ENCODE results near the gene PDZD4. TPM values are rescaled to one million over a fixed set of nuclear protein-coding genes. Genes with fewer than 3 reads are reported as not detected.
A peak's percentile ranks its signal among the peaks of the same experiment; 100 is the strongest.

The PDZD4 gene
- total and polyA plus RNA-seq, 10 donors: 3.7 to 21.8 (median 10.6) TPM

DNA sequence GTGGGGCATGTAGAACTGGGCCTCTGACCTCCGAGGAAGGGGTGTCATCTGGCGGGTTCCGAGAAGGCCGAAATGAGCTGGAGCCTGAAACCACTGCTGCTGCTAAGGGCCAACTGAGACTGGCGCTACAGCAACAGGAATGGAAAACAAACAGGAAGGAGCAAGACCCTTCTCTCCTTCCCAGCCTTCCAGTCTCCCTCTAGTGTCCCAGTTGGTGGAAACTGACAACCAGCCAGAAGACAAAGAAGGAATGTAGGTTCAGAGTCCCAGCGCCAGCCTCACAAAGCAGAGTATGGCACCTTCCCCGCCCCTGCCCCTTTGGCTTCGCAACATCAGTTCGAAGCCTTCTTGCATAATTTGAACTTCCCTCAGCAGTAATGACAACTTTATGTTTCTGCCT lies 24.4 kb upstream of the PDZD4 start:
- intact Hi-C loops (cut with DNase I; ENCODE audit: low total_unique reads): no loop called here
- peak; percentile 32 for DNase-seq
- Histone ChIP-seq H3K36me3 (no peaks in the 10 kb centered on the region), H3K9me3 (no peaks in the 10 kb centered on the region), H3K27ac (no peak overlapping the region), H3K4me1 (no peaks in the 10 kb centered on the region), H3K27me3 (replicated peaks in 1 of 7) (peaks cover 0 to 31% (median 0%) of the 10 kb centered on the region in 7 donors), H3K4me3 (no peak overlapping the region)
- no peak for TF ChIP-seq POLR2AphosphoS5 (IDR thresholded peaks at IDR 0.05)
- TF ChIP-seq POLR2A (IDR thresholded peaks at IDR 0.05): no peak
- TF ChIP-seq CTCF (IDR thresholded peaks at IDR 0.05 in 8 of 11, conservative IDR thresholded peaks at IDR 0.05 in 3 of 11): no peak
- WGBS, 5 donors: 80 to 87% (median 86%) methylated on average over 8 to 9 of the region's 9 CpGs

DNA sequence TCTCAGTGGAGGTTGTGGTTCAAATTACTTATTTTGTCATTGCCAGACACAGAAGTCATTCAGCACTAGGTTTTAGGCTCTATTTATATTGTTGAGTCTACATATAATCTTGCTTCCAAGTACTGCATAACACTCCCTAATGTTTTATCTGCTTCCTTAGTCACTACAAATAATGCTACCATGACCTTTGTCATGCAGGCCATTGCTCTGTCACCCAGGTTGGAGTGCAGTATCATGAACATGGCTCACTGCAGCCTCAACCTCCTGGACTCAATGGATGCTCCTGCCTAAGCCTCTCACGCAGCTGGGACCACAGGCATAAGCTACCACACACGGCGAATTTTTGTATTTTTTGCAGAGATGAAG lies 23.5 kb upstream of the PDZD4 start:
- 72 to 96% (median 87%) methylated on average over 3 of the region's 3 CpGs for WGBS, 5 donors
- Histone ChIP-seq H3K27ac (no peak overlapping the region), H3K9me3 (no peaks in the 10 kb centered on the region), H3K4me1 (no peaks in the 10 kb centered on the region), H3K4me3 (no peak overlapping the region), H3K36me3 (no peaks in the 10 kb centered on the region), H3K27me3 (replicated peaks in 1 of 7) (peaks cover 0 to 33% (median 0%) of the 10 kb centered on the region in 7 donors)
- TF ChIP-seq POLR2A (IDR thresholded peaks at IDR 0.05): no peak
- TF ChIP-seq CTCF (IDR thresholded peaks at IDR 0.05 in 8 of 11, conservative IDR thresholded peaks at IDR 0.05 in 3 of 11): no peak
- no peak for TF ChIP-seq POLR2AphosphoS5 (IDR thresholded peaks at IDR 0.05)
- DNase-seq: peak; percentile 11
- intact Hi-C loops (cut with DNase I; ENCODE audit: low total_unique reads): no loop called here

GRCh38 chrX:153853180-153853901 lies 23.0 kb upstream of the PDZD4 start:
- intact Hi-C loops (cut with DNase I; ENCODE audit: low total_unique reads): no loop called here
- TF ChIP-seq POLR2AphosphoS5 (IDR thresholded peaks at IDR 0.05) (no peak), CTCF (IDR thresholded peaks at IDR 0.05 in 8 of 11, conservative IDR thresholded peaks at IDR 0.05 in 3 of 11) (no peak), POLR2A (IDR thresholded peaks at IDR 0.05) (no peak)
- peaks cover 0 to 39% (median 0%) of the 10 kb centered on the region in 7 donors for H3K27me3 ChIP-seq (replicated peaks in 1 of 7)
- WGBS, 5 donors: 58 to 79% (median 66%) methylated on average over 3 of the region's 3 CpGs
- H3K9me3 ChIP-seq: no peaks in the 10 kb centered on the region
- H3K4me3 ChIP-seq: no peak overlapping the region
- DNase-seq: peak; percentile 6
- no peak overlapping the region for H3K27ac ChIP-seq
- no peaks in the 10 kb centered on the region for H3K4me1 ChIP-seq
- H3K36me3 ChIP-seq: no peaks in the 10 kb centered on the region

DNA sequence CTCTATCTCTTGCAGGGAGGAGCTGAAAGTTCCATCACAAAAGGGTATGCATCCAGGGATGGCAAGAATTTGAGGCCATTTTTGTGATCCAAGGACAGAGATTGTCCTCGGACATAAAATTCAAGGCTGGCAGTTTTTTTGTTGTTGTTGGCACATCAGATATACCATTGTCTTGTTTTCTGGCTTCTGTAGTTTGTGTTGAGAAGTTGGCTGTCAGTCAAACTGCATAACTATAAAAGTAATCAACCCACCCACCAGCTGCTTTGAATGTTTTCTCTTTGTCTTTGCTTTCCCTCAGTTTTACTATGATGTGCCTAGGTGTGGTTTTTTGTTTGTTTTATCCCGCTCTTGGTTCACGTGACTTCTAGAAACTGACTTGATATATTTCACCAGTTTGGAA lies 21.6 kb upstream of the PDZD4 start:
- H3K4me1 ChIP-seq: no peaks in the 10 kb centered on the region
- intact Hi-C loops (cut with DNase I; ENCODE audit: low total_unique reads): no loop called here
- H3K27ac ChIP-seq: no peak overlapping the region
- TF ChIP-seq POLR2AphosphoS5 (IDR thresholded peaks at IDR 0.05): no peak
- DNase-seq: no peak
- WGBS, 5 donors: 72 to 95% (median 83%) methylated on average over 3 of the region's 3 CpGs
- H3K36me3 ChIP-seq: no peaks in the 10 kb centered on the region
- peaks cover 0 to 40% (median 0%) of the 10 kb centered on the region in 7 donors for H3K27me3 ChIP-seq (replicated peaks in 1 of 7)
- H3K9me3 ChIP-seq: no peaks in the 10 kb centered on the region
- no peak overlapping the region for H3K4me3 ChIP-seq

Measured in spleen (tissue), 11 donors.